ENCODE results near the gene COX8A.

The COX8A gene

DNA sequence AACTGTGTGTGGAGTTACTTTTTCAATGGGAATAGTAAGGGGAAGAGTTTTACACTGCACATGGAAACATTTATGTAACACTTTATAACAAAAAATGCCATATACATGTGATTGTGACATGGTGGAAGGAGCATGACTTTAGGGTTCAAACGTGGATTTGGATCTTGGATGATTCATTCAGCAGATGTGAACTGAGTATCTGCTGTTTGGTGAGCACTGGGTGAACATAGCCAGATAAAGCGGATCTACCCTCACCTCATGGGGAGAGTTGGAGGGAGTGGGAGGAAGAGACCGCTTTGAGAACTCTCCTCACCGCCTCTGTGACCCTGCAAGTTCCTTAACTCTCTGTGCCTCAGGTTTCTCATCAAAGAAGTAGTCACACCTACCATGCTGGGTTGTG lies 32.5 kb upstream of the COX8A start:
- Histone ChIP-seq H3K36me3 (ENCODE audit: insufficient read depth, low read length) (peaks cover 33% of the 10 kb centered on the region), H3K4me1 (ENCODE audit: insufficient read depth, low read length) (peaks cover 32% of the 10 kb centered on the region), H3K9ac (ENCODE audit: low read depth, low read length) (no peak overlapping the region), H3K27me3 (ENCODE audit: insufficient read depth, low read length, poor library complexity) (no peaks in the 10 kb centered on the region), H4K20me1 (ENCODE audit: insufficient read depth, low read length) (peaks cover 34% of the 10 kb centered on the region), H3K4me2 (ENCODE audit: insufficient read depth, low read length) (no peak overlapping the region; the same call in 1 of the 2 replicates), H3K4me3 (ENCODE audit: low read depth in 1 of 2, low read length in 2 of 2) (no peak overlapping the region), H3K27ac (ENCODE audit: low read length) (no peak overlapping the region), H2AFZ (ENCODE audit: low read depth, low read length) (no peak overlapping the region), H3K9me3 (ENCODE audit: insufficient read depth, low read length, severe bottlenecking) (no peaks in the 10 kb centered on the region), H3K79me2 (ENCODE audit: insufficient read depth, low read length) (peaks cover 73% of the 10 kb centered on the region)
- TF ChIP-seq, protein P1, sequence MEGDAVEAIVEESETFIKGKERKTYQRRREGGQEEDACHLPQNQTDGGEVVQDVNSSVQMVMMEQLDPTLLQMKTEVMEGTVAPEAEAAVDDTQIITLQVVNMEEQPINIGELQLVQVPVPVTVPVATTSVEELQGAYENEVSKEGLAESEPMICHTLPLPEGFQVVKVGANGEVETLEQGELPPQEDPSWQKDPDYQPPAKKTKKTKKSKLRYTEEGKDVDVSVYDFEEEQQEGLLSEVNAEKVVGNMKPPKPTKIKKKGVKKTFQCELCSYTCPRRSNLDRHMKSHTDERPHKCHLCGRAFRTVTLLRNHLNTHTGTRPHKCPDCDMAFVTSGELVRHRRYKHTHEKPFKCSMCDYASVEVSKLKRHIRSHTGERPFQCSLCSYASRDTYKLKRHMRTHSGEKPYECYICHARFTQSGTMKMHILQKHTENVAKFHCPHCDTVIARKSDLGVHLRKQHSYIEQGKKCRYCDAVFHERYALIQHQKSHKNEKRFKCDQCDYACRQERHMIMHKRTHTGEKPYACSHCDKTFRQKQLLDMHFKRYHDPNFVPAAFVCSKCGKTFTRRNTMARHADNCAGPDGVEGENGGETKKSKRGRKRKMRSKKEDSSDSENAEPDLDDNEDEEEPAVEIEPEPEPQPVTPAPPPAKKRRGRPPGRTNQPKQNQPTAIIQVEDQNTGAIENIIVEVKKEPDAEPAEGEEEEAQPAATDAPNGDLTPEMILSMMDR (IDR thresholded peaks at IDR 0.05; ENCODE audit: borderline replicate concordance, extremely low read depth, low read length, poor library complexity, severe bottlenecking): no peak
- no peak for TF ChIP-seq EZH2 (IDR thresholded peaks at IDR 0.05; ENCODE audit: borderline replicate concordance, low read depth, low read length, severe bottlenecking)
- no peak for DNase-seq
- no peak for ATAC-seq (ENCODE audit: insufficient read depth, low read depth)

DNA sequence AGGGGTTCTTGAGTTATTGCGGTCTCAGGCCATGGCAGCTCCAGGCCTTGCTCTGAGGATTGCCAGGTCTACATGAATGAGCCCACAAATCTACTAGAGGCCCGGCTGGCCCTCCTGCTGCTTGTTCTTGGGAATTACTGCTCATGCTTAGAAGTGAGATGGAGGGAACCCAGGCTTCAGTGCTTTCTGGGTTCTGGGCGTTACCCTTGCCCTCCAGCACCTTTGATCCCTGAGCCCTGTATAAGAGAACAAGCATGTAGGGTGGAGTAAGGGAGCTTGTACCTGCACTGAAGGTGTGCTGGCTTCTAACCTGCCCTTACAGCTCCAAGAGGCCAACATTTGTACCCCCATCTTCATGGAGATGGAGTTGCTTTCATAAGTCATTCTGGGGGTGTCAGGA lies 31.6 kb upstream of the COX8A start:
- peaks cover 41% of the 10 kb centered on the region for H3K36me3 ChIP-seq (ENCODE audit: insufficient read depth, low read length)
- no peak for DNase-seq
- H3K4me3 ChIP-seq (ENCODE audit: low read depth in 1 of 2, low read length in 2 of 2): no peak overlapping the region
- no peak overlapping the region for H3K9ac ChIP-seq (ENCODE audit: low read depth, low read length)
- TF ChIP-seq, protein P1 (IDR thresholded peaks at IDR 0.05; ENCODE audit: borderline replicate concordance, extremely low read depth, low read length, poor library complexity, severe bottlenecking): no peak
- TF ChIP-seq EZH2 (IDR thresholded peaks at IDR 0.05; ENCODE audit: borderline replicate concordance, low read depth, low read length, severe bottlenecking): no peak
- no peak overlapping the region for H3K4me2 ChIP-seq (ENCODE audit: insufficient read depth, low read length)
- ATAC-seq (ENCODE audit: insufficient read depth, low read depth): no peak
- no peaks in the 10 kb centered on the region for H3K9me3 ChIP-seq (ENCODE audit: insufficient read depth, low read length, severe bottlenecking)
- peaks cover 73% of the 10 kb centered on the region for H3K79me2 ChIP-seq (ENCODE audit: insufficient read depth, low read length)
- H3K4me1 ChIP-seq (ENCODE audit: insufficient read depth, low read length): peaks cover 31% of the 10 kb centered on the region
- no peaks in the 10 kb centered on the region for H3K27me3 ChIP-seq (ENCODE audit: insufficient read depth, low read length, poor library complexity)
- H3K27ac ChIP-seq (ENCODE audit: low read length): no peak overlapping the region
- peaks cover 34% of the 10 kb centered on the region for H4K20me1 ChIP-seq (ENCODE audit: insufficient read depth, low read length)
- no peak overlapping the region for H2AFZ ChIP-seq (ENCODE audit: low read depth, low read length)

DNA sequence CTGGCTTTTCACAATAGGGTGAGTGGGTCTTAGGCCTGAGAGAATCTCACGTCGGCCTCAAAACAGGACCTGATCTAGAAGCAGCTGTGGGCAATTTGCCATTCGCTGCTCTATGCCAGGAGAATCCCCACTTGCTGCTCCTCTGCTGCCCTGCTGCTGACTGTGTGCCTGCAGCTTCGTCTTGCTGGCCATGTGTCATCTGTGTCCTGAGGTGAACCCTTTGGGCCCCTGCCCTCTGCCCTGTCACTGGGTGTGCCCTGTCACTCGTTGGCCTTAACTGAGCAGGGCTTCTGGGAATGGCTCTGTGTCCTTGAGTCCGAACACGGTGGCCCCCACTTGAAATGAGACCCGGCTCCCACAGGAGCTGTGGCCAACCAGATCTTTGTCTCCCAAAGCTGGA lies 29.4 kb upstream of the COX8A start:
- Histone ChIP-seq H3K4me1 (ENCODE audit: insufficient read depth, low read length) (peaks cover 18% of the 10 kb centered on the region), H3K4me3 (ENCODE audit: low read depth in 1 of 2, low read length in 2 of 2) (no peak overlapping the region), H3K27ac (ENCODE audit: low read length) (no peak overlapping the region), H3K79me2 (ENCODE audit: insufficient read depth, low read length) (peaks cover 62% of the 10 kb centered on the region), H3K9me3 (ENCODE audit: insufficient read depth, low read length, severe bottlenecking) (no peaks in the 10 kb centered on the region), H4K20me1 (ENCODE audit: insufficient read depth, low read length) (peaks cover 34% of the 10 kb centered on the region), H3K9ac (ENCODE audit: low read depth, low read length) (no peak overlapping the region), H3K36me3 (ENCODE audit: insufficient read depth, low read length) (peaks cover 49% of the 10 kb centered on the region), H3K4me2 (ENCODE audit: insufficient read depth, low read length) (no peak overlapping the region), H2AFZ (ENCODE audit: low read depth, low read length) (no peak overlapping the region), H3K27me3 (ENCODE audit: insufficient read depth, low read length, poor library complexity) (no peaks in the 10 kb centered on the region)
- TF ChIP-seq EZH2 (IDR thresholded peaks at IDR 0.05; ENCODE audit: borderline replicate concordance, low read depth, low read length, severe bottlenecking): no peak
- TF ChIP-seq, protein P1 (IDR thresholded peaks at IDR 0.05; ENCODE audit: borderline replicate concordance, extremely low read depth, low read length, poor library complexity, severe bottlenecking): no peak
- ATAC-seq (ENCODE audit: insufficient read depth, low read depth) (no peak), DNase-seq (no peak)
